Ishikawa (cell line): ENCODE data around the gene HRH2.

Experiments used
- CEBPB ChIP-seq: IDR thresholded peaks from 2 replicates; pipeline ENCODE4 v1.6.1; 2012
- CREB1 ChIP-seq: IDR thresholded peaks from 2 replicates; pipeline ENCODE4 v1.6.1; 2012; ENCODE audit warnings: low read depth
- EGR1 ChIP-seq: IDR thresholded peaks from 2 replicates; pipeline ENCODE4 v1.6.1; 2012
- EP300 ChIP-seq: IDR thresholded peaks from 2 replicates; pipeline ENCODE4 v1.6.1; 2012; ENCODE audit warnings: borderline replicate concordance
- FOXM1 ChIP-seq: IDR thresholded peaks from 2 replicates; pipeline ENCODE4 v1.6.1; 2012; ENCODE audit warnings: low read depth, borderline replicate concordance
- MAX ChIP-seq: IDR thresholded peaks from 2 replicates; pipeline ENCODE4 v1.6.1; 2012
- NFIC ChIP-seq: IDR thresholded peaks from 2 replicates; pipeline ENCODE4 v1.6.1; 2012
- RAD21 ChIP-seq: IDR thresholded peaks from 2 replicates; pipeline ENCODE4 v1.6.1; 2012; ENCODE audit warnings: low read depth
- TAF1 ChIP-seq: IDR thresholded peaks from 2 replicates; pipeline ENCODE4 v1.6.1; 2012; ENCODE audit warnings: low read depth, mild to moderate bottlenecking
- TCF12 ChIP-seq: IDR thresholded peaks from 2 replicates; pipeline ENCODE4 v1.6.1; 2012; ENCODE audit warnings: low read depth
- TEAD4 ChIP-seq: IDR thresholded peaks from 2 replicates; pipeline ENCODE4 v1.6.1; 2012
- YY1 ChIP-seq: IDR thresholded peaks from 2 replicates; pipeline ENCODE4 v1.6.1; 2012; ENCODE audit warnings: low read depth
- ZBTB7A ChIP-seq: IDR thresholded peaks from 2 replicates; pipeline ENCODE4 v1.6.1; 2012; ENCODE audit warnings: low read depth
- TF ChIP-seq, protein P1 (sequence below): IDR thresholded peaks from 2 replicates; pipeline ENCODE4 v1.6.1; 2012
- TF ChIP-seq, protein P2 (sequence below): IDR thresholded peaks from 2 replicates; pipeline ENCODE4 v1.6.1; 2012; ENCODE audit warnings: low read depth, mild to moderate bottlenecking

HRH2 gene

DNA sequence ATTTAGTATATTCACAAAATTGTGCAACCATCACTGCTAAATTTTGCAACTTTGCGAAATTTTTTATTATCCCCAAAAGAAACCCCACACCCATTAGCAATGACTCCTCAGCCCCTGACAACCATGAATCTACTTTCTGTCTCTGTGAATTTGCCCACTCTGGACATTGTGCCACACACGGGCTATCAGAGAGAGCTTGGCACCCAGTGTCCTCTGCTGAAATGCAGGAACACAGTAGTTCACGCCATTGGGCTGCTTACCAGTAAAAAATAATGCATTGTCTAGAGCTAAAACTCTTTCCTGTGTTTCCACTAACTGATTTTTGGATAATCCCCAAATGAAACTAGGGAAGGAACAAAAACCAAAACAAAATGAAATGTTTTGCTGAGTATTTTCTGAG is 60.0 kb downstream of the HRH2 start:
- TF ChIP-seq YY1 (no peak), MAX (no peak), EGR1 (no peak), CREB1 (no peak), ZBTB7A (no peak), NFIC (no peak), CEBPB (no peak), TAF1 (no peak), EP300 (no peak), TEAD4 (no peak), RAD21 (no peak), FOXM1 (no peak), TCF12 (no peak)
- TF ChIP-seq, protein P1, sequence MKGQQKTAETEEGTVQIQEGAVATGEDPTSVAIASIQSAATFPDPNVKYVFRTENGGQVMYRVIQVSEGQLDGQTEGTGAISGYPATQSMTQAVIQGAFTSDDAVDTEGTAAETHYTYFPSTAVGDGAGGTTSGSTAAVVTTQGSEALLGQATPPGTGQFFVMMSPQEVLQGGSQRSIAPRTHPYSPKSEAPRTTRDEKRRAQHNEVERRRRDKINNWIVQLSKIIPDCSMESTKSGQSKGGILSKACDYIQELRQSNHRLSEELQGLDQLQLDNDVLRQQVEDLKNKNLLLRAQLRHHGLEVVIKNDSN, result no peak
- TF ChIP-seq, protein P2, sequence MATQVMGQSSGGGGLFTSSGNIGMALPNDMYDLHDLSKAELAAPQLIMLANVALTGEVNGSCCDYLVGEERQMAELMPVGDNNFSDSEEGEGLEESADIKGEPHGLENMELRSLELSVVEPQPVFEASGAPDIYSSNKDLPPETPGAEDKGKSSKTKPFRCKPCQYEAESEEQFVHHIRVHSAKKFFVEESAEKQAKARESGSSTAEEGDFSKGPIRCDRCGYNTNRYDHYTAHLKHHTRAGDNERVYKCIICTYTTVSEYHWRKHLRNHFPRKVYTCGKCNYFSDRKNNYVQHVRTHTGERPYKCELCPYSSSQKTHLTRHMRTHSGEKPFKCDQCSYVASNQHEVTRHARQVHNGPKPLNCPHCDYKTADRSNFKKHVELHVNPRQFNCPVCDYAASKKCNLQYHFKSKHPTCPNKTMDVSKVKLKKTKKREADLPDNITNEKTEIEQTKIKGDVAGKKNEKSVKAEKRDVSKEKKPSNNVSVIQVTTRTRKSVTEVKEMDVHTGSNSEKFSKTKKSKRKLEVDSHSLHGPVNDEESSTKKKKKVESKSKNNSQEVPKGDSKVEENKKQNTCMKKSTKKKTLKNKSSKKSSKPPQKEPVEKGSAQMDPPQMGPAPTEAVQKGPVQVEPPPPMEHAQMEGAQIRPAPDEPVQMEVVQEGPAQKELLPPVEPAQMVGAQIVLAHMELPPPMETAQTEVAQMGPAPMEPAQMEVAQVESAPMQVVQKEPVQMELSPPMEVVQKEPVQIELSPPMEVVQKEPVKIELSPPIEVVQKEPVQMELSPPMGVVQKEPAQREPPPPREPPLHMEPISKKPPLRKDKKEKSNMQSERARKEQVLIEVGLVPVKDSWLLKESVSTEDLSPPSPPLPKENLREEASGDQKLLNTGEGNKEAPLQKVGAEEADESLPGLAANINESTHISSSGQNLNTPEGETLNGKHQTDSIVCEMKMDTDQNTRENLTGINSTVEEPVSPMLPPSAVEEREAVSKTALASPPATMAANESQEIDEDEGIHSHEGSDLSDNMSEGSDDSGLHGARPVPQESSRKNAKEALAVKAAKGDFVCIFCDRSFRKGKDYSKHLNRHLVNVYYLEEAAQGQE, result no peak

GRCh38 chr5:175718401-175719108 is 60.7 kb downstream of the HRH2 start:
- peak; percentile 59 for TF ChIP-seq RAD21
- TF ChIP-seq EP300, result no peak
- TF ChIP-seq NFIC, result no peak

DNA sequence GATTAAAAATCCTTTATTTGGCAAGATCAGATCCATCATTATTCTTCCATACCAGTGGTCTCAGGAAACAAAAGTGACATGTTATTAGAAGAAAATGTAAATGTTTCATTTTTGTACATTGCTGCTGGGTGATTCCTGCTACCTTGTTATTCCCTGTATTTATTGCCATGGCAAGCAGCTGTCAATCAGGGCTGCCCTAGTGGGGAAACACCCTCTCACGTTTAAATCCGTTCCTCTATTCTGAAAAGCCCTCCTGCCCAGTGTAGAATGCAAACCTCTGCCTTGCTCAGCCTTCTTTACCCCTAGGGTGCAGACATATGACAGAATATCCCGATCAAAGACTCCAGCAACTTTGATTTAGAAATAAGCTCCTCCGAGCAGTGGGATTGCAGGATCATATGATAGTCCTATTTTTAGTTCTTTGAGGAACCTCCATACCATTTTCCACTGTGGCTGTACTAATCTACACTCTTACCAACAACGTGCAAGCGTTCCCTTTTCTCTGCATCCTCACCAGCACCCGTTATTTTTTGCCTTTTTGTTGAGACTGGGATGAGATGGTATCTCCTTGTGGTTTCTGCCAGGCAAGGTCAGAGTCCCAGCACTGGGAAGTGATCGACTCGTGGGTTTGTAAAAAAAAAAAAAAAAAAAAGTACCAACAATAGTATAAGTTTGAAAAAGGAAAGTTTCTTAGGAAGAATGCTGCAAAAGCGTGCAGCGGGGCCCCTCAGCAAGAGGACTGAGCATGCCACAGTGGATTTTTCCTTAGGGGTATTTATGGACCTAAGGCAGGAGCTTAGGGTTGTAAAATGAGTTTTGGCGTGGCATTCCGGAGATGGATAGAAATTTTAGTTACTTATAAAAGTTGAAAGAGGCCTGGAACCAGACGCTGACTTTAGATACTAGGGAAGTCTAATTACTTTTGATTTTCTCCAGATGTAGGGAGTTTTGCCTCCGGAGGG is 66.7 kb downstream of the HRH2 start:
- TF ChIP-seq TCF12 (no peak), RAD21 (no peak), TEAD4 (no peak), YY1 (no peak), TAF1 (no peak), CEBPB (no peak), CREB1 (no peak), MAX (no peak), EGR1 (no peak), NFIC (no peak), ZBTB7A (no peak), EP300 (no peak), FOXM1 (no peak)
- TF ChIP-seq, protein P2, result no peak
- TF ChIP-seq, protein P1, result no peak

- no peak for TF ChIP-seq EGR1
- TF ChIP-seq ZBTB7A, result no peak
- TF ChIP-seq FOXM1, result no peak
- no peak for TF ChIP-seq TAF1
- TF ChIP-seq TCF12, result no peak
- TF ChIP-seq TEAD4, result no peak
- TF ChIP-seq MAX, result no peak
- no peak for TF ChIP-seq RAD21
- TF ChIP-seq, protein P2, result no peak
- TF ChIP-seq, protein P1, result no peak
- no peak for TF ChIP-seq CEBPB
- TF ChIP-seq YY1, result no peak
- TF ChIP-seq EP300, result no peak
- TF ChIP-seq NFIC, result no peak
- no peak for TF ChIP-seq CREB1
These were observed 70.4 kb downstream of the HRH2 start for GRCh38 chr5:175728316-175728715.
